VCaP (cell line): Measurements from ENCODE around the gene BBC3.

Experiments used
- H3K27ac ChIP-seq: fragments of 450-650 bp; 2 replicates; pipeline ENCODE4 v1.5.1; 2017
- TF ChIP-seq, protein P1 (sequence below): fragments of 450-650 bp; conservative IDR thresholded peaks from 2 replicates; pipeline ENCODE4 v1.5.1; 2017; ENCODE audit warnings: mild to moderate bottlenecking, moderate library complexity

Gene BBC3

DNA sequence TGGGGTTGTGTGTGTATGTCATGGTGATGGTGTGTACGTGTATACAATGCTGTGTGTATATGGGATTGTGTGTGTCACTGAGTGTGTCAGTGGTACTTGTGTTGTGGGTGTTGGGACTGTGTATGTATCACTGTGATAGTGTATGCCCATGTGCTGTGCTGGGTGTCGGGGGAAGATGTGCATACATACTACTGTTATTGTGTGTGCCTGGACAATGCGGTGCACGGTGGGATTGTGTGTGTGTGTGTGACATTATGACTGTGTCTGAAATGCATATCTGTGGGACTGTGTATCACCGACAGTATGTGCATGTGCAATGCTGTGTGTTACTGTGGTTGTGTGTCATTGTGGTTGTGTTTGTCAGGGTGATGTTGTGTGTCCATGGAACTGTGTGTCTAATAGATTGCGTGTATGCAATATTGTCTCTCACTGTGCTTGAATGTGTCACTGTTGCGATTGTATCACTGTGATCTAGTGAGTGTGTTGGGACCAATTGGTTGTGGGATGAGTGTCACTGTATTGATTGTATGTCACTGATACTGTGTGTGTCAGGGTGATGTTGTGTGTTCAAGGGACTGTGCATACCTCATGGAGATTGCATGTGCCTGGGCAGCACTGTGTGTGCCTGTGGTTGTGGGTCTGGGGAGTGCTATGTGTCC, 11.0 kb upstream of the BBC3 start:
- H3K27ac ChIP-seq, result no peak overlapping the region
- TF ChIP-seq, protein P1, sequence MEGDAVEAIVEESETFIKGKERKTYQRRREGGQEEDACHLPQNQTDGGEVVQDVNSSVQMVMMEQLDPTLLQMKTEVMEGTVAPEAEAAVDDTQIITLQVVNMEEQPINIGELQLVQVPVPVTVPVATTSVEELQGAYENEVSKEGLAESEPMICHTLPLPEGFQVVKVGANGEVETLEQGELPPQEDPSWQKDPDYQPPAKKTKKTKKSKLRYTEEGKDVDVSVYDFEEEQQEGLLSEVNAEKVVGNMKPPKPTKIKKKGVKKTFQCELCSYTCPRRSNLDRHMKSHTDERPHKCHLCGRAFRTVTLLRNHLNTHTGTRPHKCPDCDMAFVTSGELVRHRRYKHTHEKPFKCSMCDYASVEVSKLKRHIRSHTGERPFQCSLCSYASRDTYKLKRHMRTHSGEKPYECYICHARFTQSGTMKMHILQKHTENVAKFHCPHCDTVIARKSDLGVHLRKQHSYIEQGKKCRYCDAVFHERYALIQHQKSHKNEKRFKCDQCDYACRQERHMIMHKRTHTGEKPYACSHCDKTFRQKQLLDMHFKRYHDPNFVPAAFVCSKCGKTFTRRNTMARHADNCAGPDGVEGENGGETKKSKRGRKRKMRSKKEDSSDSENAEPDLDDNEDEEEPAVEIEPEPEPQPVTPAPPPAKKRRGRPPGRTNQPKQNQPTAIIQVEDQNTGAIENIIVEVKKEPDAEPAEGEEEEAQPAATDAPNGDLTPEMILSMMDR, result no peak

GRCh38 chr19:47240996-47241918, 10.3 kb upstream of the BBC3 start:
- peak overlapping the region; percentile 21; the same call in 1 of the 2 replicates for H3K27ac ChIP-seq
- TF ChIP-seq, protein P1, result no peak

GRCh38 chr19:47240556-47240955, 9.6 kb upstream of the BBC3 start:
- peak overlapping the region; percentile 21; the same call in 1 of the 2 replicates for H3K27ac ChIP-seq
- TF ChIP-seq, protein P1, result no peak

- no peak overlapping the region for H3K27ac ChIP-seq
- TF ChIP-seq, protein P1, result no peak
Measured at GRCh38 chr19:47239610-47240296, 8.8 kb upstream of the BBC3 start.

DNA sequence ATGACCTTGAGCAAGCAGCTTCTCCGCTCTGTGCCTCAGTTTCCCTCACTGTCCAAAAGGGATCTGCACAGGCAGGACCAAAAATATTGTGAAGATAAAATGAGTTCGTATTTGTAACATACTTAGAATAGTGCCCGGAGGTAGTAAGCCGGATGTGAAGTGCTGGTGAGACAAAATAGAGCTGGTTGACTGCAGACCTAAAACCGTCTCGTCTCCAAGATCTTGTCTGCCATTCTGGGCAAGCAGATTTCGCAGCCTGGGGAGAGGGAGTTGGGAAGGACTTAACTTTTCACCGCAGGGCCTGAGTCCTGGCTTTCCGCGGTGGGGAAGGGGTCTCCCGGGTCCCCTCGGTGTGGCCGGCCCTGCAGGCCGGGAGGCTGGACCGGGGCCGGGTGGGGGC, 8.2 kb upstream of the BBC3 start:
- TF ChIP-seq, protein P1, result no peak
- H3K27ac ChIP-seq, result no peak overlapping the region

DNA sequence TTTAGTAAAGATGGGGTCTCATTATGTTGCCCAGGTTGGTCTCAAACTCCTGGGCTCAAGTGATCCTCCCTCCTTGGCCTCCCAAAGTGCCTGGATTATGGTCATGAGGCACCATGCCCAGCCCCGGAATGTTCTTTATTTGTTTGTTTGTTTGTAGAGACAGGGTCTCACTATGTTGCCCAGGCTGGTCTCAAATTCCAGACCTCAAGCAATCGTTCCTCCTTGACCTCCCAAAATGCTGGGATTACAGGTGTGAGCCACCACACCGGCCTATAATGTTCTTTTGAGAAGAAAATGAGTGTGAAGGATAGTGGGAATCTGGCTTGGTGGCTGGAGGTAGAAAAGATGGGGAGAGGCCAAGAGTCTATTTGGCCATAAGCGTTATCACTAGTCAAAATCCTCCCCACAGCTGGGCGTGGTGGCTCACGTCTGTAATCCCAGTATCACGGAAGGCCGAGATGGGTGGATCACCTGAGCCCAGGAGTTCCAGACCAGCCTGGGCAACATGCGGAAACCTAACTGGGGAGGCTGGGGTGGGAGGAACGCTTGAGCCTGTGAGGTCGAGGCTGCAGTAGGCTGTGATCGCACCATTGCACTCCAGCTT, 5.2 kb upstream of the BBC3 start:
- TF ChIP-seq, protein P1, result no peak
- no peak overlapping the region for H3K27ac ChIP-seq
